A549 (cell line): ENCODE data around the gene ATP11A. TPM values are rescaled to one million over a fixed set of nuclear protein-coding genes. Genes with fewer than 3 reads are reported as not detected.
"Not testable (repeated sequence)": the region's sequence is repeated elsewhere in the genome, so short reads cannot be mapped to it uniquely, and the experiment has no call there.

Experiments
- ATAC-seq, 2 experiments: fragments of 200-7000 bp in 1 of 2; fragments of >200 bp in 1 of 2; cut with Nextera tagmentation in 1 of 2; cut with Tn5 transposase in 1 of 2; 3 replicates each; pipeline versions ENCODE4 v1.8.0 to v1.9.1; 2018 to 2020; ENCODE audit warnings: mild to moderate bottlenecking in 1 of 2, moderate library complexity in 1 of 2
- CTCF ChIA-PET: fragments of 300-600 bp; sonication (Branson Sonifier 250); formaldehyde crosslinking; extraction: SDS; loops from one replicate; lab custom pipeline; 2021; ENCODE audit warnings: antibody characterized with exemption, inconsistent platforms; lab: Yijun Ruan, JAX
- POLR2A ChIA-PET: fragments of 350-600 bp; formaldehyde crosslinking; extraction: SDS; loops from one replicate; lab custom pipeline; 2021; ENCODE audit warnings: antibody characterized with exemption, inconsistent platforms; lab: Yijun Ruan, JAX
- DNase-seq, 2 experiments: peaks; one replicate each; pipeline versions ENCODE4 v3.0.0 to v3.0.0-alpha.2; 2011 to 2016; ENCODE audit warnings: low read depth in 1 of 2, low spot score in 1 of 2
- FAIRE-seq: peaks from 2 replicates; lab custom pipeline; 2011; peaks lifted over from hg19 to GRCh38; lab: Jason Lieb, UNC
- H3K27ac ChIP-seq, 2 experiments: fragments of >200 bp; sonication (Bioruptor Twin); formaldehyde crosslinking; 3 replicates each; pipeline ENCODE4 v1.5.1; 2016 to 2017
- H3K4me1 ChIP-seq: fragments of >200 bp; sonication (Bioruptor Twin); formaldehyde crosslinking; 3 replicates; pipeline ENCODE4 v1.6.1; 2016
- H3K4me2 ChIP-seq: fragments of >200 bp; sonication (Bioruptor Twin); formaldehyde crosslinking; 3 replicates; pipeline ENCODE4 v1.6.1; 2016
- H3K4me3 ChIP-seq: fragments of >200 bp; sonication (Bioruptor Twin); formaldehyde crosslinking; 3 replicates; pipeline ENCODE4 v1.5.1; 2016
- H3K9me3 ChIP-seq: fragments of >200 bp; sonication (Bioruptor Twin); formaldehyde crosslinking; 3 replicates; pipeline ENCODE4 v1.6.1; 2016
- EP300 ChIP-seq, 2 experiments: fragments of >200 bp; sonication (Bioruptor Twin); formaldehyde crosslinking; IDR thresholded peaks; 2 replicates in 1 of 2; 3 replicates in 1 of 2; pipeline ENCODE4 v1.6.1; 2016 to 2017
- FOXS1 ChIP-seq: fragments of 250-450 bp; sonication (Bioruptor Pico); IDR thresholded peaks from 2 replicates; pipeline ENCODE4 v1.5.0; 2020; ENCODE audit warnings: mild to moderate bottlenecking, moderate library complexity
- HES2 ChIP-seq: fragments of >200 bp; sonication (Bioruptor Twin); formaldehyde crosslinking; IDR thresholded peaks from 2 replicates; pipeline ENCODE4 v1.6.1; 2016
- JUNB ChIP-seq: fragments of >200 bp; sonication (Bioruptor Twin); formaldehyde crosslinking; IDR thresholded peaks from 2 replicates; pipeline ENCODE4 v1.6.1; 2016
- KDM5A ChIP-seq: fragments of 200-600 bp; sonication (generic); IDR thresholded peaks from 2 replicates; pipeline ENCODE4 v1.6.1; 2016; ENCODE audit warnings: antibody characterized with exemption, mild to moderate bottlenecking
- MAZ ChIP-seq: fragments of 150-350 bp; IDR thresholded peaks from 2 replicates; pipeline ENCODE4 v1.6.1; 2014; ENCODE audit warnings: antibody characterized with exemption, low read depth, low read length, borderline replicate concordance
- NFE2L2 ChIP-seq: fragments of 150-350 bp; conservative IDR thresholded peaks from 2 replicates; pipeline ENCODE4 v1.6.1; 2014; ENCODE audit warnings: low read length
- POLR2A ChIP-seq: IDR thresholded peaks from 2 replicates; pipeline ENCODE4 v1.6.1; 2012; ENCODE audit warnings: mild to moderate bottlenecking, low read length
- RARB ChIP-seq: fragments of 250-450 bp; sonication (Bioruptor Pico); IDR thresholded peaks from 2 replicates; pipeline ENCODE4 v1.8.0; 2021; ENCODE audit warnings: mild to moderate bottlenecking, moderate library complexity
- REST ChIP-seq: fragments of 200-600 bp; sonication (generic); IDR thresholded peaks from 2 replicates; pipeline ENCODE4 v1.6.1; 2016; ENCODE audit warnings: antibody characterized with exemption, mild to moderate bottlenecking, moderate library complexity
- RFX5 ChIP-seq: fragments of 450-650 bp; IDR thresholded peaks from 2 replicates; pipeline ENCODE4 v1.7.1; 2014; ENCODE audit warnings: antibody characterized with exemption, mild to moderate bottlenecking, moderate library complexity
- TP53 ChIP-seq: fragments of 250-450 bp; sonication (Bioruptor Pico); IDR thresholded peaks from 2 replicates; pipeline ENCODE4 v1.5.0; 2021; ENCODE audit warnings: mild to moderate bottlenecking, moderate library complexity
- WGBS: methylation state at CpG from one replicate; pipeline ENCODE4 v1.1.6; 2017; ENCODE audit errors: missing lambda C conversion rate; 5-methylcytosine and 5-hydroxymethylcytosine counted together
- polyA plus RNA-seq, 4 experiments: library from polyadenylated mRNA; depleted of rRNA in 3 of 4; stranded (reverse); fragments of >200 nt; fragmentation: RNase III in 1 of 4; extraction: RNeasy Plus Mini Kit Qiagen cat#74134 plus additional on column Dnase treatment in 1 of 4; gene quantifications; 2 replicates in 3 of 4; 3 replicates in 1 of 4; pipeline ENCODE4 v1.2.3, GENCODE V29; 2011 to 2017

Gene ATP11A
- polyA plus RNA-seq, 2 of the 4 experiments (the other 2 are of a cell fraction), result 4.1 to 8.0 TPM

GRCh38 chr13:112783978-112784371 is 94.1 kb downstream of the ATP11A start:
- no peak for TF ChIP-seq RARB
- TF ChIP-seq MAZ, result no peak
- no peak for TF ChIP-seq REST
- DNase-seq (no peak), ATAC-seq (no peak; a peak in 1 of 6 replicates), FAIRE-seq (no peak)
- Histone ChIP-seq H3K27ac (no peak overlapping the region), H3K4me1 (no peaks in the 10 kb centered on the region), H3K9me3 (no peaks in the 10 kb centered on the region), H3K4me2 (no peak overlapping the region), H3K4me3 (no peak overlapping the region)
- ChIA-PET CTCF (no interaction called here), POLR2A (no interaction called here)
- WGBS, result 92% methylated on average over 7 of the region's 9 CpGs

- Histone ChIP-seq H3K27ac (no peak overlapping the region), H3K4me3 (no peak overlapping the region), H3K4me2 (no peak overlapping the region), H3K4me1 (no peaks in the 10 kb centered on the region), H3K9me3 (no peaks in the 10 kb centered on the region)
- CTCF ChIA-PET, result no interaction called here
- 96% methylated on average over 20 of the region's 29 CpGs for WGBS
- POLR2A ChIA-PET, result no interaction called here
- no peak for TF ChIP-seq JUNB
- FAIRE-seq (no peak), DNase-seq (no peak), ATAC-seq (no peak)
Measured at GRCh38 chr13:112784811-112785482, 95.1 kb downstream of the ATP11A start.

GRCh38 chr13:112785483-112785856 is 95.6 kb downstream of the ATP11A start:
- H3K9me3 ChIP-seq, result no peaks in the 10 kb centered on the region
- ChIA-PET POLR2A (no interaction called here), CTCF (no interaction called here)
- H3K4me2 ChIP-seq, result no peak overlapping the region
- DNase-seq, result no peak
- FAIRE-seq, result no peak
- 88% methylated on average over 11 of the region's 16 CpGs for WGBS
- no peak overlapping the region for H3K27ac ChIP-seq
- TF ChIP-seq NFE2L2 (no peak), HES2 (no peak), FOXS1 (no peak), REST (no peak), KDM5A (no peak), TP53 (CRISPR knock-in tag) (no peak), MAZ (no peak), POLR2A (no peak), EP300 (IDR thresholded peaks at IDR 0.05) (no peak), RFX5 (no peak)
- H3K4me3 ChIP-seq, result no peak overlapping the region
- no peak for ATAC-seq
- H3K4me1 ChIP-seq, result no peaks in the 10 kb centered on the region

GRCh38 chr13:112786810-112787209 is 97.0 kb downstream of the ATP11A start:
- DNase-seq, H3K4me1 ChIP-seq, ATAC-seq, CTCF ChIA-PET, FAIRE-seq, H3K9me3 ChIP-seq, H3K4me3 ChIP-seq, H3K27ac ChIP-seq, POLR2A ChIA-PET, H3K4me2 ChIP-seq: not testable (repeated sequence)
- WGBS, result 90% methylated on average over 4 of the region's 14 CpGs
